ENCODE results near the gene RIN3.
A peak's percentile ranks its signal among the peaks of the same experiment; 100 is the strongest.

The RIN3 gene

DNA sequence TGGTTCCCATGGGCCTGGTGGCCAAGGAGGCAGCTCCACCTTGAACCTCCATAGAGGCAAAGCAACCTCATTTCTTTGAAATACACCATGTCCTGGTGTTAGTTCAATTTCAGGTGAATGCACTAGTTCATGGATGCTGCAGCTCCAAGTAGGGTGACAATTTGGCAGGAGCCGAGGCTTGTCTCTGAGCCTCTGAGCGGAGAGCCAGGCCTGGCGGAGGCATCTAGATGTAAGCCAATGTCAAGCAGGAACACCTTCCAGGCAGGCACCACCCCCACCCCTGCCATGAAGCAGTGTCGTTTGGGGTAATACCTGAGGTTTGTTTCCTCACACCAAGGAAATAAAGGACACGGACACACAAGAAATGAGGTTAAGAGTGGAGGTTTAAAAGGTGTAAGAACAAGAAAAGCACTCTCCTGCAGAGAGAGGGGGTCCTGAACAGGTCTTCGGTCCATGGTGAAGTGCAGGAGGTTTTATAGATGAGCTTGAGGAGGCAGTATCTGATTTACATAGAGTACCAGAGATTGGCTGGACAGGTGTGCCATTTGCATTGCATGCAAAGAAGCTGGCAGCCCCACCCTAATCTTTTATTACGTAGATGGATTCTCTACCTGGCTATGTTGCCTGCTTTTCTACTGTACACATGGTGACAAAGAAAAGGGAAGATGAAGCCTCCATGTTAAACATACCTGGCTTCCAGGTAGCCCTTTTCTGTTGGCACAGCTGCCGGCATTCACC lies 60.3 kb downstream of the RIN3 start:
- DNase-seq (ENCODE audit: extremely low read depth, low read depth) = no peak
- TF ChIP-seq, protein P1, sequence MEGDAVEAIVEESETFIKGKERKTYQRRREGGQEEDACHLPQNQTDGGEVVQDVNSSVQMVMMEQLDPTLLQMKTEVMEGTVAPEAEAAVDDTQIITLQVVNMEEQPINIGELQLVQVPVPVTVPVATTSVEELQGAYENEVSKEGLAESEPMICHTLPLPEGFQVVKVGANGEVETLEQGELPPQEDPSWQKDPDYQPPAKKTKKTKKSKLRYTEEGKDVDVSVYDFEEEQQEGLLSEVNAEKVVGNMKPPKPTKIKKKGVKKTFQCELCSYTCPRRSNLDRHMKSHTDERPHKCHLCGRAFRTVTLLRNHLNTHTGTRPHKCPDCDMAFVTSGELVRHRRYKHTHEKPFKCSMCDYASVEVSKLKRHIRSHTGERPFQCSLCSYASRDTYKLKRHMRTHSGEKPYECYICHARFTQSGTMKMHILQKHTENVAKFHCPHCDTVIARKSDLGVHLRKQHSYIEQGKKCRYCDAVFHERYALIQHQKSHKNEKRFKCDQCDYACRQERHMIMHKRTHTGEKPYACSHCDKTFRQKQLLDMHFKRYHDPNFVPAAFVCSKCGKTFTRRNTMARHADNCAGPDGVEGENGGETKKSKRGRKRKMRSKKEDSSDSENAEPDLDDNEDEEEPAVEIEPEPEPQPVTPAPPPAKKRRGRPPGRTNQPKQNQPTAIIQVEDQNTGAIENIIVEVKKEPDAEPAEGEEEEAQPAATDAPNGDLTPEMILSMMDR (IDR thresholded peaks at IDR 0.05; ENCODE audit: low read depth, low read length) = no peak

DNA sequence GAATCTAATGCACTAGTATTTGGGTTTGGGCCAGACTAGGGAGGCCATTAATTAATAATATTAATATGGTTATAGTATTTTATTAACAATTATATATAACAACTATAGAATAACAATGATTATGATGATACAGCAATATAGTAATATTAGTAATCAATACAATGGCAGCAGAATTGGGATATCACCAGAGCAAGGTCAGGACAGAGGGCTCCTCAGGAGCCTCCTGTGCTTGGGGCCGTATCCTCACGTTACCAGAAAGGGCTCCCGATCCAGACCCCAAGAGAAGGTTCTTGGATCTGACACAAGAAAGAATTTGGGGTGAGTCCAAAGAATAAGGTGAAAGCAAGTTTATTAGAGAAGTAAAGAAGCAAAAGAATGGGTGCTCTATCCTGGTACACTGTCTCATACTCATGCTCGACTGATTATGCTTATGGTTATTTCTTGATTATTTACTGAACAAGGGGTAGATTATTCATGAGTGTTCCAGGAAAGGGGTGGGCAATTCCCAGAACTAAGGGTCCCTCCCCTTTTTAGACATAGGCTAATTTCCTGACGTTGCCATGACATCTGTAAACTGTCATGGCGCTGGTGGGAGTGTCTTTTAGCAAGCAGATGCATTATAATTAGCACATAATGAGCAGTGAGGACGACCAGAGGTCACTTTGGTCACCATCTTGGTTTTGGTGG lies 61.6 kb downstream of the RIN3 start:
- TF ChIP-seq, protein P1 (IDR thresholded peaks at IDR 0.05; ENCODE audit: low read depth, low read length) = no peak

DNA sequence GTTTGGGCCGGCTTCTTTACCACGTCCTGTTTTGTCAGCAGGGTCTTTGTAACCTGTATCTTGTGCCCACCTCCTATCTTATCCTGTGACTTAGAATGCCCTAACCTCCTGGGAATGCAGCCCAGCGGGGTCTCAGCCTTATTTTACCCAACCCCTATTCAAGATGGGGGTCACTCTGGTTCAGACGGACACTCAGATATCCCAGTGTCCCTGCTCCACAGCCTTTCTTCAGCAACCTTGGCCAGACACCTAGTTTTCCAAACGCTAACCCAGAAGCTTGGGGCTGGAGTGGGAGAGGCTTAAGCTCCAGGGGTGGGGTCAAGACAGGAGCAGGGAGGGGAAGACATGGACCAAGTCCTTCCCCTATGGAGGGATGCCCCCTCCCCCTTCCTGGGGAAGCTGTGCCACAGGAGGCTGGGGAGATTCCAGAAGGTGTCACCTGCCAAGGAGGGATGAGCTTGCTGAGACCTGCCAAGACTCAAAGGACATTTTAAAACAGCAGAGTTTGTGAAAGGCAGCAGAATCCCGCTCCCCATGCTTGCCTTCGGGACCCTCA lies 62.2 kb downstream of the RIN3 start:
- TF ChIP-seq, protein P1 (IDR thresholded peaks at IDR 0.05; ENCODE audit: low read depth, low read length) = no peak
- no peak for DNase-seq (ENCODE audit: extremely low read depth, low read depth)

More for the DNA sequence above, 61.6 kb downstream of the RIN3 start:
- no peak for DNase-seq (ENCODE audit: extremely low read depth, low read depth)

DNA sequence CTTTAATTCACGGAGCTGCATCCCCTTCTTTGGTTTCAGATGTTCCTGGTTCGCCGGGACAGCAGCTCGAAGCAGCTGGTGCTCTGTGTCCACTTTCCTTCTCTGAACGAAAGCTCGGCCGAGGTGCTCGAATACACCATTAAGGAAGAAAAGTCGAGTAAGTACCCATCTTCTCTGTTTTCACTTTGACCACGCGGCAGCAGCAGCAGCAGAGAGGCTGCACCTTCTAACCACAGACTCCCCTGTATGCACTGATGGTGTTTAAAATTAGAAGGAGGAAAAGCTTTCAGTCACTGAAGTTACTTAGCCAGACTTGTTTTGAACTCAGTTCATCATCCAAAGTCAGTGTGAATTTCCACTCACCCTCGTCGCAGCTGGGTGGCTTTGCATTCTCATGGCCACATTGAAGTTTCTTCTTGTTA lies 63.8 kb downstream of the RIN3 start:
- no peak for DNase-seq (ENCODE audit: extremely low read depth, low read depth)
- TF ChIP-seq, protein P1 (IDR thresholded peaks at IDR 0.05; ENCODE audit: low read depth, low read length) = no peak

DNA sequence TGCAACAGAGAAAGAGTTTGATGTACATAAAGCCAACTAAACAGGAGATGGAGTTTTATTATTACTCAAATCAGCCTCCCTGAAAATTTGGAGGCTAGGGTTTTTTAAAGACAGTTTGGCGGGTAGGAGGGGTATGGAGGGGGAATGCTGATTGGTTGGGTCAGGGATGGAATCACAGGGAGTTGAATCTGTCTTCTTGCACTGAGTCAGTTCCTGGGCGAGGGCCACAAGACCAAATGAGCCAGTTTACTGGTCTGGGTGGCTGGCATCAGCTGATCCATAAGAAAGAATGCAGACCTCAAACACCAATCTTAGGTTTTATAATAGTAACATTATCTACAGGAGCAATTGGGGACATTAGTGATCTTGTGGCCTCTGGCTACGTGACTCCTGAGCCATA lies 64.9 kb downstream of the RIN3 start:
- DNase-seq (ENCODE audit: extremely low read depth, low read depth) = peak; percentile 60
- TF ChIP-seq, protein P1 (IDR thresholded peaks at IDR 0.05; ENCODE audit: low read depth, low read length) = no peak

DNA sequence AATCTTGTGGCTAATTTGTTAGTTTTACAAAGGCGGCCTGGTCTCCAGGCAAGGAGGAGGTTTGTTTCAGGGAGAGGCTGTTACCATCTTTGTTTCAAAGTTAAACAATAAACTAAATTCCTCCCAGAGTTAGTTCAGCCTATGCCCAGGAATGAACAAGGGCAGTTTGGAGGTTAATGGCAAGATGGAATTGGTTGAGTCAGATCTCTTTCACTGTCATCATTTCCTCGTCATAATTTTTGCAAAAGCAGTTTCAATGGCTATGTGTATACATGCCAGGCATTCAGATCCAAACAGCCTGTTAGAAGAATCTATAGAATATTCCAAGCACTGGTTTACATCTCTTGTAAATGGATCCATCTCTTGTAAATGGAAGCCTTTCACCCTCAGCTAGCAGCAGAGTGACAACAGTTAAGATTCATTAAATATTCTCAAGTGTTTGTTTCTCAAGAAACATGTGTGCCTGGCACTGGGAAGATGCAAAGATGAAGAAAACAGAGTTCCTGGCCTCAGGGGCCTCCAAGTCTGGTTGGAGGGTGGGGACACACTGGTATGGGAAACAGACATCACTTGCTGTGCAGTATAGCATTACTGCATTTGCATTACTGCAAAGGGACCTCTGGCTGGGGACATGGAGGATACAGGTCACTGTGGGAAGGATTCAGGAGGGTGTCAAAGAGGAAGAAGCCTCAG lies 65.8 kb downstream of the RIN3 start:
- no peak for DNase-seq (ENCODE audit: extremely low read depth, low read depth)
- TF ChIP-seq, protein P1 (IDR thresholded peaks at IDR 0.05; ENCODE audit: low read depth, low read length) = no peak
